Esophagus squamous epithelium (tissue), 5 donors: Measurements from ENCODE around the gene F7. TPM values are rescaled to one million over a fixed set of nuclear protein-coding genes. Genes with fewer than 3 reads are reported as not detected.
"Not testable (repeated sequence)": the region's sequence is repeated elsewhere in the genome, so short reads cannot be mapped to it uniquely, and the experiment has no call there.

ENCODE experiments used
- DNase-seq: peaks from one replicate; lab custom pipeline; 2025; lab: John Stamatoyannopoulos, UW
- H3K27ac ChIP-seq, 4 donors: fragments of 200-600 bp; sonication (generic); one replicate each; pipeline ENCODE4 v1.5.1; 2016 to 2019; ENCODE audit warnings: mild to moderate bottlenecking in 1 of 4
- H3K27me3 ChIP-seq, 4 donors: fragments of 200-600 bp; sonication (generic); 1 replicate in 3 of 4; 2 replicates in 1 of 4; pipeline versions ENCODE4 v1.5.1 to v1.6.0; 2017 to 2021; ENCODE audit warnings: antibody characterized with exemption in 1 of 4
- H3K36me3 ChIP-seq, 3 donors: fragments of 200-600 bp; sonication (generic); one replicate each; pipeline ENCODE4 v1.5.1; 2016 to 2019
- H3K4me1 ChIP-seq, 3 donors: fragments of 200-600 bp; sonication (generic); one replicate each; pipeline ENCODE4 v1.5.1; 2017 to 2019
- H3K4me3 ChIP-seq, 4 donors: fragments of 200-600 bp; sonication (generic); 1 replicate in 3 of 4; 2 replicates in 1 of 4; pipeline ENCODE4 v1.5.1; 2016 to 2019; ENCODE audit warnings: mild to moderate bottlenecking in 2 of 4, moderate library complexity in 1 of 4
- H3K9me3 ChIP-seq, 3 donors: fragments of 200-600 bp; sonication (generic); one replicate each; pipeline ENCODE4 v1.5.1; 2016 to 2019
- CTCF ChIP-seq, 6 experiments: fragments of 450-650 bp in 4 of 6; fragments of 200-600 bp in 2 of 6; sonication (generic) in 2 of 6; IDR thresholded peaks; one replicate each; pipeline ENCODE4 v1.5.1; 2016 to 2019; ENCODE audit warnings: antibody characterized with exemption in 6 of 6, mild to moderate bottlenecking in 4 of 6, moderate library complexity in 4 of 6
- POLR2A ChIP-seq, 4 donors: fragments of 450-650 bp; IDR thresholded peaks; one replicate each; pipeline ENCODE4 v1.6.1; 2017; ENCODE audit warnings: antibody characterized with exemption in 4 of 4, mild to moderate bottlenecking in 4 of 4, moderate library complexity in 3 of 4
- WGBS, 2 donors: methylation state at CpG; one replicate each; pipeline ENCODE4 v1.1.5; 2018; 5-methylcytosine and 5-hydroxymethylcytosine counted together
- intact Hi-C: fragments of 100-400 bp; cut with DNase I; formaldehyde crosslinking; loops from one replicate; pipeline ENCODE4 v1.15.0; 2022
- total RNA-seq, 4 donors: library from RNA; depleted of rRNA; stranded (reverse); fragments of >200 nt; gene quantifications; one replicate each; pipeline ENCODE4 v1.1.0, GENCODE V29; 2016
- donor health status: DM: yes; HTN: yes; CAD: no.

Gene F7
- total RNA-seq, result not detected

- WGBS, 2 donors, result 45 to 60% methylated on average over 12 of the region's 17 CpGs
- no peak for DNase-seq
Observed at GRCh38 chr13:113105032-113105920, at the start of gene F7. Gene F7, plus strand, starts transcription at chr13:113105791. Its CDS starts 51 bp downstream, at chr13:113105842.

DNA sequence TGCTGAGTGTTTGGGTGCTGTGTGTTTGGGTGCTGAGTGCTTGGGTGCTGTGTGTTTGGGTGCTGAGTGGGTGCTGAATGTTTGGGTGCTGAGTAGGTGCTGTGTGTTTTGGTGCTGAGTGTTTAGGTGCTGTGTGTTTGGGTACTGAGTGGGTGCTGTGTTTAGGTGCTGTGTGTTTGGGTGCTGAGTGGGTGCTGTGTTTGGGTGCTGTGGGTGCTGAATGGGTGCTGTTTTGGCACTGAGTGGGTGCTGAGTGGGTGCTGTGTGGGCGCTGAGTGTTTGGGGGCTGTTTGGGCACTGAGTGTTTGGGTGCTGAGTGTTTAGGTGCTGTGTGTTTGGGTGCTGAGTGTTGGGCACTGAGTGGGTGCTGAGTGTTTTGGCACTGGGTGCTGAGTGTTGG, 48.5 kb upstream of the F7 start:
- no peak for DNase-seq
- 100% methylated on average over 1 of the region's 1 CpG; no CpG with 5 or more reads in 1 of the 2 donors for WGBS, 2 donors
- intact Hi-C loops, result no loop called here
- Histone ChIP-seq H3K36me3 (peaks cover 0 to 33% (median 0%) of the 10 kb centered on the region in 3 donors), H3K27ac (no peak overlapping the region), H3K4me3 (no peak overlapping the region), H3K4me1 (no peaks in the 10 kb centered on the region), H3K9me3 (no peaks in the 10 kb centered on the region), H3K27me3 (no peaks in the 10 kb centered on the region)
- TF ChIP-seq POLR2A (IDR thresholded peaks at IDR 0.05) (no peak), CTCF (IDR thresholded peaks at IDR 0.05) (no peak)

More at GRCh38 chr13:113105032-113105920, at the start of gene F7:
- intact Hi-C loops, result no loop called here
- Histone ChIP-seq H3K27ac (no peak within 1 kb of the TSS), H3K27me3 (peaks cover 6 to 39% (median 8%) of the 10 kb centered on the region in 4 donors), H3K9me3 (no peaks in the 10 kb centered on the region), H3K4me1 (peaks cover 5 to 9% (median 5%) of the 10 kb centered on the region in 3 donors), H3K36me3 (no peaks in the 10 kb centered on the region), H3K4me3 (no peak within 1 kb of the TSS)
- TF ChIP-seq CTCF (IDR thresholded peaks at IDR 0.05) (no peak), POLR2A (IDR thresholded peaks at IDR 0.05) (no peak)

DNA sequence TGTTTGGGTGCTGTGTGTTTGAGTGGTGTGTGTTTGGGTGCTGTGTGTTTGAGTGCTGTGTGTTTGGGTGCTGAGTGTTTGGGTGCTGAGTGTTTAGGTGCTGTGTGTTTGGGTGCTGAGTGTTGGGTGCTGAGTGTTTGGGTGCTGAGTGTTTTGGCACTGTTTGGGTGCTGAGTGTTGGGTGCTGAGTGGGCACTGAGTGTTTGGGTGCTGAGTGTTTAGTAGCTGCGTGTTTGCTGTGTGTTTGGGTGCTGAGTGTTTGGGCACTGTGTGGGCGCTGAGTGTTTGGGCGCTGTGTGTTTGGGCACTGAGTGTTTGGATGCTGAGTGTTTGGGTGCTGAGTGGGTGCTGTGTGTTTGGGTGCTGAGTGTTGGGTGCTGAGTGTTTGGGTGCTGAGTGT, 48.0 kb upstream of the F7 start:
- 100% methylated on average over 1 to 2 of the region's 3 CpGs for WGBS, 2 donors
- DNase-seq, H3K4me1 ChIP-seq, H3K9me3 ChIP-seq, H3K27ac ChIP-seq, H3K27me3 ChIP-seq, intact Hi-C loops, H3K4me3 ChIP-seq: not testable (repeated sequence)
- peaks cover 0 to 28% (median 0%) of the 10 kb centered on the region in 3 donors for H3K36me3 ChIP-seq

DNA sequence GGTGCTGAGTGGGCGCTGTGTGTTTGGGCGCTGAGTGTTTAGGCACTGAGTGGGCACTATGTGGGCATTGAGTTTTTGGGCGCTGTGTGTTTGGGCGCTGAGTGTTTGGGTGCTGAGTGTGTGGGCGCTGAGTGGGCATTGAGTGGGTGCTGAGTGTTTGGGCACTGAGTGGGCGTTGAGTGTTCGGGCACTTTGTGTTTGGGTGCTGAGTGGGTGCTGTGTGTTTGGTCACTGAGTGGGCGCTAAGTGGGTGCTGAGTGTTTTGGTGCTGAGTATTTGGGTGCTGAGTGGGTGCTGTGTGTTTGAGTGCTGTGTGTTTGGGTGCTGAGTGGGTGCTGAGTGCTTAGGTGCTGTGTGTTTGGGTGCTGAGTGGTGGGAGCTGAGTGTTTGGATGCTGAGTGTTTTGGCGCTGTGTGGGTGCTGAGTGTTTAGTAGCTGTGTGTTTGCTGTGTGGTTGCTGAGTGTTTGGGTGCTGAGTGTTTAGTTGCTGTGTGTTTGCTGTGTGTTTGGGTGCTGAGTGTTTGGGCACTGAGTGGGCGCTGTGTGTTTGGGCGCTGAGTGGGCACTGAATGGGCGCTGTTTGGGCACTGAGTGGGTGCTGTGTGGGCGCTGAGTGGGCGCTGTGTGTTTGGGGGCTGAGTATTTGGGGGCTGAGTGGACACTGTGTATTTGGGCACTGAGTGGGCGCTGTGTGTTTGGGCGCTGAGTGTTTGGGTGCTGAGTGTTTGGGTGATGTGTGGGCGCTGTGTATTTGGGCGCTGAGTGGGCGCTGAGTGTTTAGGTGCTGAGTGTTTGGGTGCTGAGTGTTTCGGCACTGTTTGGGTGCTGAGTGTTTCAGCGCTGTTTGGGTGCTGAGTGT, 47.2 kb upstream of the F7 start:
- Histone ChIP-seq H3K4me3 (no peak overlapping the region), H3K9me3 (no peaks in the 10 kb centered on the region), H3K27ac (no peak overlapping the region), H3K36me3 (peaks cover 0 to 20% (median 0%) of the 10 kb centered on the region in 3 donors), H3K27me3 (no peaks in the 10 kb centered on the region), H3K4me1 (no peaks in the 10 kb centered on the region)
- intact Hi-C loops, result no loop called here
- no peak for DNase-seq
- TF ChIP-seq CTCF (IDR thresholded peaks at IDR 0.05) (no peak), POLR2A (IDR thresholded peaks at IDR 0.05) (no peak)
- 90 to 93% methylated on average over 14 to 18 of the region's 21 CpGs for WGBS, 2 donors

GRCh38 chr13:113058988-113059850, 46.4 kb upstream of the F7 start:
- 86 to 95% methylated on average over 13 to 16 of the region's 22 CpGs for WGBS, 2 donors
- no peak for DNase-seq
- H3K9me3 ChIP-seq, result no peaks in the 10 kb centered on the region
- no peak overlapping the region for H3K27ac ChIP-seq
- H3K27me3 ChIP-seq, result no peaks in the 10 kb centered on the region
- peaks cover 0 to 20% (median 0%) of the 10 kb centered on the region in 3 donors for H3K36me3 ChIP-seq
- no peak overlapping the region for H3K4me3 ChIP-seq
- no peak for TF ChIP-seq CTCF (IDR thresholded peaks at IDR 0.05)
- TF ChIP-seq POLR2A (IDR thresholded peaks at IDR 0.05), result no peak
- H3K4me1 ChIP-seq, result no peaks in the 10 kb centered on the region
- intact Hi-C loops, result no loop called here
